Stimulated activated CD4-positive, alpha-beta T cell treated with anti-CD3 and anti-CD28 coated beads, Interleukin-1b, Interleukin-23, amount 100 ng/mL, for 1 hour (primary cell): ENCODE results near the gene HORMAD1.
"Not testable (repeated sequence)": the region's sequence is repeated elsewhere in the genome, so short reads cannot be mapped to it uniquely, and the experiment has no call there.

ENCODE experiments used
- DNase-seq, 2 donors: peaks; one replicate each; pipeline ENCODE4 v3.0.0-alpha.2; 2020; ENCODE audit warnings: low read depth in 2 of 2

The HORMAD1 gene

GRCh38 chr1:150720703-150721102 is at the start of gene HORMAD1:
Gene HORMAD1, minus strand, starts transcription at chr1:150720895. Its CDS starts 1,390 bp downstream, at chr1:150719505.
- no peak for DNase-seq

DNA sequence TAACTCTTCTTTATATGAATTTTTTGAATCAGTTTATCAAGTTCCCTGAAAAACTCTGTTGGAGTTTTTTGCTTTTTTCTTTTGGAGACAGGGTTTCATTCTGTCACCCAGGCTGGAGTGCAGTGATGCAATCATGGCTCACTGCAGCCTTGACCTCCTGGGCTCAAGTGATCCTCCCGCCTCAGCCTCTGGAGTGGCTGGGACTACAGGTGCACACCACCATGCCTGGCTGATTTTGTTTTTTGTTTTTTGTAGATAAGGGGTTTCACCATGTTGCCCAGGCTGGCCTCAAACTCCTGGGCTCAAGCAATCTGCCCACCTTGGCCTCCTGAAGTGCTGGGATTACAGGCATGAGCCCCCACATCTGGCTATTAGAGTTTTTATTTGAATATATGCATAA is 47.0 kb upstream of the HORMAD1 start:
- DNase-seq, result not testable (repeated sequence)

- DNase-seq, result not testable (repeated sequence)
These were observed 45.2 kb upstream of the HORMAD1 start for GRCh38 chr1:150765977-150766301.

DNA sequence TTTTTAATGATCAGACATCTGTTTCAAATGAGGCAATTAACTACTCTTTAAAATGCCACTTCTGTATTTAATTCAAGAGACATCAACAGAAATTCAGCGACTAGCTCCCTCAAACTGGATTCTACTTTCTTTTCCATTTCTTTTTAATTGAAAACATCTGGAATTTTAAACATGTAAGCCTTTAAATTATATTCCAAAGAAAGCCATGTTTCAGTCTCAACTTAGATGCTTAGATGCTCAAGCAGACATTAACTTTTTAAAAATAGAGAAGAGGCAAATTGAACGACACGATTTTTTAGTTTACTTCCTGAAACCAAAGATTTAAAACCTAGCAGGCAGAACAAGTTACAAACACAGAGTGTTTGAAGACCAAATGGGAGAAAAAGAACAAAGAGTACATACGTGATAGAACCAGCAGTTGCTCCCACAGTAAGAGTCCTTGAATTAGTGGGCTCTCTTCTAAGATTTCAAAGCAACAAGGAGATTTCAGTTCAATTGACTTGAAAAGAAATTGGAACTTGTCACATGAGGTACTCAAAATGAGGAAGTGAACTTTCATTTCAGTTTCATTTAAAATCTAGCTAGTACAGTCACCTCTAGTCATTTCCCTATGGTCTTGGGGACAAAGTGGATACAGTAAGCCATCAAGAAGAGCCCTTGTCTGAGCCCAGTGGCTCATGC is 44.7 kb upstream of the HORMAD1 start, which contains the start of gene CTSS:
CTSS (minus strand) TSS at position 483 of the 681 bp plus-strand sequence. CDS start 1,015 bp downstream, outside the sequence.
- no peak for DNase-seq

DNA sequence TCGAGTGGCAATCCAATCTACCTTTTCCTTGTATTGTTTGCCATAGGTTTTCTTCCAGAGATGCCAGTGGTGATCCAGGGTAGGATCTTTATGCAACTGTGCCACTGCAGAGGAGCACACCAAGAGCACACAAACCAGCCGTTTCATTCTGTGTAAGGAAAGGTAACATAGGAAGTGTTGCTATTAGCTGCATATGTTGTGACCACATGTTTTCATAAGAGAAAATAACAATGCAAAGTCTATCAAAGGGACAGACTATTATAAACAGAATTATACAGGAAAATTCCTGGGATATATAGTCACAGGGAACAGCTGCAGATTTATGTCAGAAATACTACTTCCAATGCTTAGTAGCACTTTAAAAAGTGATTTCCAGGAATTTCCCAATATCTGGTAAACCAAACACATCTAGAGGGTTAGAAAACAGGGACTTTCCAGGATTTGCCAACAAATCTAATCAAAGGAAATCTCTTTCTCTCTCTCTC is 44.0 kb upstream of the HORMAD1 start:
- no peak for DNase-seq

DNA sequence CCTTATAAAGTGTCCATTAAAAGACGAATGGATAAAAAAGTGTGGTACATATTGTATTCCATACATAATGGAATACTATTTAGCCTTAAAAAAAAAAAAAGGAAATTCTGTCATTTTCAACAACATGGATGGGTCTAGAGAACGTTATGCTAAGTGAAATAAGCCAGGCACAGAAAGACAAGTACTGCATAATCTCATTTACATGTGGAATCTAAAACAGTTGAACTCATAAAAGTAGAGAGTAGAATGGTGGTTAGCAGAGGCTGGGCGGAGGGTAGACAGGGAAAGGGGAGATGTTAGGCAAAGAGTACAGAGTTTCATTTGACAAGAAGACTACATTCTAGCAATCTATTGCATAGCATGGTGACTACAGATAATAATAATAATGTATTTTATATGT is 42.3 kb upstream of the HORMAD1 start:
- no peak for DNase-seq

DNA sequence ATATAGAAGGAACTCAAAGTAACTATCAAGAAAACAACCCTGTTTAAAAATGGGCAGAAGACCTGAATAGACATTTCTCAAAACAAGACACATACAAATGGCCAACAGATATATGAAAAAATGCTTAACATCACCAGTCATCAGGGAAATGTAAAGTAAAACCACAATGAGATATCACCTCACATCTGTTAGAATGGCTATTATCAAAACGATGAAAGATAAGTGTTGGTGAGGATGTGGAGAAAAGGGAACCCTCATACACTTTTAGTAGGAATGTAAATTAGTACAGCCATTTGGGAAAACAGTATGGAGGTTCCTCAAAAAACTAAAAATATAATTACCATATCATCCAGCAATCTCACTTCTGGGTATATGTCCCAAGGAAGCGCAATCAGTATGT is 41.9 kb upstream of the HORMAD1 start:
- no peak for DNase-seq

DNA sequence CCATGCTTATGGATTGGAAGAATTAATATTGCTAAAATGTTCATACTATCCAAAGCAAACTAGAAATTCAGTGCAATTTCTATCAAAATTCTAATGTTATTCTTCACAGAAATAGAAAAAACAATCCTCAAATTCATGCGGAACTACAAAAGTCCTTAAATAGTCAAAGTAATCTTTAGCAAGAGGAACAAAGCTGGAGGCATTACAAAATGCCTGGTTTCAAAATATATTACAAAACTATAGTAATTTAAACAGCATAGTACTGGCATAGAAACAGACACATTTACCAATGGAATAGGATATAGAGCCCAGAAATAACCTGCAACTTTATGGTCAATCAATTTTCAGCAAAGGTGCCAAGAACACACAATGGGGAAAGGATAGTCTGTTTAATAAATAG is 41.1 kb upstream of the HORMAD1 start:
- DNase-seq, result no peak

DNA sequence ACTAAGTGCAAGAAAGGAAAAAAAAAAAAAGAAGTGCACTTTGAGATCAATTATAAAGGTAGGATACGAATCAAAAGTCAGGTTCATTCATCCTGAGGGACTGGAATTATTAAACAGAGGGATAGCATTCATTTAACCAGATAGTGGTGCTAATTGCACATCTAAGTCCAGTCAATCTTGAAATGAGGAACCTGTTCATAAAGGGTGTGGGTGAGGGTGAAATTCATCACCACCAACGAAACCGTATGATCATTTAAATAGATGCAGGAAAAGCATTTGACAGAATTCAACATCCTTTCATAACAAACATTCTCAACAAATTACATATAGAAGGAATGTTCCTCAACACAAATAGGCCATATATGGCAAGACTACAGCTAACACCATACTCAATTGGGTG is 39.3 kb upstream of the HORMAD1 start:
- DNase-seq, result no peak

DNA sequence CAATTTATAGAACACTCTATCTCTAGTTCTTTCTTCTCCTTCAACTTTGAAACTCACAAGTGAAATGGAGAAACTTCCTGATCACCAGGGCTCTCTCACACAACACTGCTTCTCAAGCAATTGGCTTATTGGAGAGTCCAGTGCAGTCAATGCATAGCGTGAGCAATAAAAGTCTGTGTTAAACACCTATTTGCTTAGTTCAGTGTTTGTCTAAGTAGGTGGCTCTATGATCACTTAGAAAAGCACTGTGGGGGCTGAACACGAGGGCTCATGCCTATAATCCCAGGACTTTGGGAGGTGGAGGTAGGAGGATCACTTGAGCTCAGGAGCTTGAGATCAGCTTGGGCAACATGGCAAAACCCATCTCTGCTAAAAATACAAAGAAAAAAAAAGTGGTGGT is 32.7 kb upstream of the HORMAD1 start:
- DNase-seq, result no peak

- DNase-seq, result no peak
These were observed 30.7 kb upstream of the HORMAD1 start for GRCh38 chr1:150751443-150751842.

GRCh38 chr1:150749720-150750311 is 29.1 kb upstream of the HORMAD1 start:
- no peak for DNase-seq

DNA sequence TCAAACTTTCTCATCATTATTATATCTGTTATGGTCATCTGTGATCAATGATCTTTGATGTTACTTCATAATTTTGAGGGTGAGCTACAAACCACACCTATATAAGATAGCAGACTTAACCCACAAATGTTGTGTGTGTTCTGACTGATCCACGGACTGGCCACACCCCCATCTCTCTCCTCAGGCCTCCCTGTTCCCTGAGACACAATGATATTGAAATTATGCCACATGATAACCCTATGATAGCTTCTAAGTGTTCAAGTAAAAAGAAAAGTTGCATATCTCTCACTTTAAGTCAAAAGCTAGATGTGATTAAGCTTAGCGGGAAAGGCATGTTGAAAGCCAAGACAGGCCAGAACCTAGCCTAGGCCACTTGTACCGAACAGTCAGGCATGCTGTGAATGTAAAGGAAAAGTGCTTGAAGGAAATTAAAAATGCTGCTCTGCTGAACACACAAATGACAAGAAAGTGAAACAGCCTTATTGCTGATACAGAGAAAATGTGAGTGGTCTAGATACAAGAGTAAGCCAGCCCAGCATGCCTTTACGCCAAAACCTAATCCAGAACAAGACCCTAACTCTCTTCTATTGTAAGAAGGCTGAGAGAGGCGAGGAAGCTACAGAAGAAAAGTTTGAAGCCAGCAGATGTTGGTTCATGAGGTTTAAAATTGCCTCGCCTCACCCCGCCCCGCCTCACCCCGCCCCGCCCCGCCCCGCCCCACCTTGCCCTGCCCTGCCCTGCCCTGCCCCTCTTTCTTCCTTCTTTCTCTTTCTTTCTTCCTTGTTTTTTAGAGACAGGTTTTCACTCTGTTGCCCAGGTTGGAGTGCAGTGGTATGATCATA is 28.4 kb upstream of the HORMAD1 start:
- DNase-seq, result no peak

DNA sequence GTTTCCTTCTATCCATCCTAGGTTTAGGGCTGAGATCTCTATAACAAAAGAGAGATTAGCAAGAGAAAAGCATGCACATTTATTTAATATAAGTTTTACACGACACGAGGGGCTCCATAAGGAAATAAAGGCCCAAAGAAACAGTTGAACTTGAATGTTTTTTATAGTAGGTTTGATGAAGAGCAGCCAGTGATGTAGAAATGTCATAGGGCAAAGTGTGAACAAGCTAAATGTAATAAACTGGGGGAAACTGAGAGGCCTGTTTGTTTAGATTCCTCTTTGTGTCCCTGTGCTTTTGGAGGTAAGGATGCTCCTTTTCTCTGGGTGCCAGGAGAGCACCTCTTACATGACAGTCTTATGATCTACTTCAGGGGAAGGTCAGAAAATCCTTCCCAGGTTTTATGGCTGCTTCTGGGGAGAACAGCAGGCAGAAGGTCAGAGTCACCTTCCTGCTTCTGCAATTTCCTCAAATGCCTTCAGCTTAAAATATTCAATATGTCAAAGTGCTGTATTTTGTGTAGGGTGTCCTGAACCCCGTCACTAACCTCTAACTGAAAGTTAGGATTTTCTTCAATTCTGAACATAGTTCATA is 9.5 kb upstream of the HORMAD1 start:
- DNase-seq, result no peak

- no peak for DNase-seq
These were observed 3.6 kb upstream of the HORMAD1 start for GRCh38 chr1:150724336-150724735.

DNA sequence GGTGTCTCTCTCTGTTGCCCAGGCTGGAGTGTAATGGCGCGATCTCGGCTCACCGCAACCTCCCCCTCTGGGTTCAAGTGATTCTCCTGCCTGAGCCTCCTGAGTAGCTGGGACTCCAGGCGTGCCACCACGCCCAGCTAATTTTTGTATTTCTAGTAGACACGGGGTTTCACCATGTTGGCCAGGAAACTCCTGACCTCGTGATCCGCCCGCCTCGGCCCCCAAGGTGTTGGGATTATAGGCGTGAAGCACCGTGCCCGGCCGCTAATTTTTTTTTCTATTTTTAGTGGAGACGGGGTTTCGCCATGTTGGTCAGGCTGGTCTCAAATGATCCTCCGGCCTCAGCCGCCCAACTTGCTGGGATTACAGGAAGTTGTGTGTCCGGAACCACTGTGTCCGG is 597 bp downstream of the HORMAD1 start:
- DNase-seq, result no peak

GRCh38 chr1:150718225-150718891 is 2.3 kb downstream of the HORMAD1 start:
- no peak for DNase-seq

- not testable (repeated sequence) for DNase-seq
These were observed 11.7 kb downstream of the HORMAD1 start for GRCh38 chr1:150709031-150709430.

- DNase-seq, result no peak
These were observed 12.1 kb downstream of the HORMAD1 start for GRCh38 chr1:150708595-150708994.

- no peak for DNase-seq
These were observed 14.6 kb downstream of the HORMAD1 start for GRCh38 chr1:150706091-150706490.

GRCh38 chr1:150703427-150703826 is 17.3 kb downstream of the HORMAD1 start:
- no peak for DNase-seq
